Pancreas (tissue), 10 donors: ENCODE measurements around the gene SMAGP. TPM values are rescaled to one million over a fixed set of nuclear protein-coding genes. Genes with fewer than 3 reads are reported as not detected.

Source experiments
- ATAC-seq, 4 donors: fragments of 200-7000 bp; cut with Tn5 transposase; one replicate each; pipeline versions ENCODE4 v1.8.0 to v1.9.1; 2020; ENCODE audit warnings: mild to moderate bottlenecking in 4 of 4, moderate library complexity in 4 of 4
- DNase-seq, 6 donors: peaks; one replicate each; pipeline ENCODE4 v3.0.0-alpha.2; 2020
- FAIRE-seq: peaks from 2 replicates; lab custom pipeline; 2012; peaks lifted over from hg19 to GRCh38; lab: Jason Lieb, UNC
- H3K27ac ChIP-seq, 4 donors: fragments of 200-600 bp; sonication (generic); 1 replicate in 3 of 4; 2 replicates in 1 of 4; pipeline versions ENCODE4 v1.5.0 to v1.8.0; 2020
- H3K27me3 ChIP-seq, 4 donors: fragments of 200-600 bp; one replicate each; pipeline ENCODE4 v1.8.0; 2021
- H3K36me3 ChIP-seq, 3 donors: fragments of 200-600 bp; sonication (generic) in 1 of 3; one replicate each; pipeline versions ENCODE4 v1.5.0 to v1.8.0; 2020 to 2021
- H3K4me1 ChIP-seq, 3 donors: fragments of 200-600 bp; one replicate each; pipeline ENCODE4 v1.8.0; 2021
- H3K4me3 ChIP-seq, 4 donors: fragments of 200-600 bp; sonication (generic) in 2 of 4; one replicate each; pipeline versions ENCODE4 v1.5.0 to v1.8.0; 2020 to 2021
- H3K9me3 ChIP-seq, 4 donors: fragments of 200-600 bp; one replicate each; pipeline ENCODE4 v1.8.0; 2021
- CTCF ChIP-seq, 4 donors: fragments of 200-600 bp; sonication (generic) in 3 of 4; IDR thresholded peaks; one replicate each; pipeline versions ENCODE4 v1.5.0 to v1.8.0; 2021; ENCODE audit warnings: antibody characterized with exemption in 4 of 4
- WGBS, 2 donors: extraction: QIAGEN DNeasy Blood & Tissue Kit; methylation state at CpG; one replicate each; pipeline ENCODE4 v1.1.7; 2013; 5-methylcytosine and 5-hydroxymethylcytosine counted together
- intact Hi-C, 3 donors: fragments of 100-400 bp; cut with DNase I; formaldehyde crosslinking; loops; one replicate each; pipeline versions ENCODE4 v1.11.1 to v1.14.2; 2022
- polyA plus RNA-seq, 2 donors: library from polyadenylated mRNA; stranded (reverse); fragments of 200-250 nt; gene quantifications; one replicate each; pipeline ENCODE4 v1.2.3, GENCODE V29; 2013
- total RNA-seq, 6 donors: library from RNA; stranded (reverse); fragmentation: NEBNext Ultra II Directional in 4 of 6; extraction: Animal tissue kit (Norgen Biotek cat#: 25700) in 4 of 6; gene quantifications; one replicate each; pipeline versions ENCODE4 v1.2.1 to v1.2.4, GENCODE V29; 2021 to 2023
- donor health status: healthy with polysubstance abuse.
- donor health status: DM: no; HTN: no; CAD: no; lungs with moderate emphysema.
- donor health status: DM: no; HTN: no; CAD: no.
- donor health status: control.
- donor health status: control.
- donor health status: Bipolar disorder and iron deficiency.
- donor health status: DM: yes; HTN: yes; CAD: no.
- donor health status: DM: no; HTN: no; CAD: no.
- donor health status: DM: no; HTN: no; CAD: no.
- donor health status: DM: yes; HTN: yes; CAD: no.

SMAGP gene
- total and polyA plus RNA-seq, 8 donors = 3.4 to 9.7 (median 6.4) TPM

DNA sequence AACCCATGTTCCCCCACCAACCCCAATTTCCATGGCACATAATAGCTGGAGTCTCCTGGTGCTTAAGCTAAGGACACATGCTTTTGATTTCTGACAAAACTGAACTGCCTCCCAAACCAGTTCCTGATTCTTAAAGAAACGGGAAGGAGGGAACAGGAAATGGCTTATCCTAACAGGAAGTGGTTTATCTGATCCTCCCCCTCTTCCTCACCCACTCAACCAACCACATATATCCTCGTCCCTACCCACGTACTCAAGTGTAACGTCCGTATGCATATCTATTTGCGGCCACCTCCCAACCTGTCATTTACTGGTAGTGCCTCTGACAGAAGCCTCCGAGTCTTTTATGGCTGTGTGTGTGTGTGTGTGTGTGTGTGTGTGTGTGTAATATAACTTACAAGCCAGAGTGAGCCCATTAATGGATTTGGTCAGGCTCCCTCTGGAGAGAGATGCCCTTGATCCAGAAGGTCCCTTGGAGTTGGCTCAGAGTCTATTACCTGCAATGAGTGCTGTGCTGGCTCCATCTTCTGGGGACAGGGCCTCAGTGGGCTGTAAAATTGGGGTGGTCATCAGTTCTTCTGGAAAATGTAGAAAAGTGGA, 23.9 kb downstream of the SMAGP start:
- no peaks in the 10 kb centered on the region for H3K9me3 ChIP-seq
- H3K4me3 ChIP-seq = no peak overlapping the region
- no peaks in the 10 kb centered on the region for H3K27me3 ChIP-seq
- peak in 3 of 4 donors; percentile 41 to 63 (median 51) for ATAC-seq
- intact Hi-C loops = no loop called here
- H3K27ac ChIP-seq = peak overlapping the region in 1 of 4 donors; percentile 20
- 63 to 68% methylated on average over 7 of the region's 7 CpGs for WGBS, 2 donors
- H3K4me1 ChIP-seq = peaks cover 0 to 6% (median under 1%) of the 10 kb centered on the region in 3 donors
- TF ChIP-seq CTCF (IDR thresholded peaks at IDR 0.05) = no peak
- no peak for FAIRE-seq
- no peak for DNase-seq
- peaks cover 0 to 17% (median under 1%) of the 10 kb centered on the region in 3 donors for H3K36me3 ChIP-seq

GRCh38 chr12:51245476-51246253, 24.6 kb downstream of the SMAGP start:
- WGBS, 2 donors = 87 to 91% methylated on average over 11 of the region's 11 CpGs
- no peak overlapping the region for H3K4me3 ChIP-seq
- intact Hi-C loops = no loop called here
- FAIRE-seq (no peak), DNase-seq (no peak), ATAC-seq (peak in 1 of 4 donors; percentile 19)
- H3K27ac ChIP-seq = no peak overlapping the region
- H3K27me3 ChIP-seq = no peaks in the 10 kb centered on the region
- no peak for TF ChIP-seq CTCF (IDR thresholded peaks at IDR 0.05)
- peaks cover 4 to 8% (median 6%) of the 10 kb centered on the region in 3 donors for H3K4me1 ChIP-seq
- H3K9me3 ChIP-seq = no peaks in the 10 kb centered on the region
- peaks cover 0 to 24% (median 7%) of the 10 kb centered on the region in 3 donors for H3K36me3 ChIP-seq

DNA sequence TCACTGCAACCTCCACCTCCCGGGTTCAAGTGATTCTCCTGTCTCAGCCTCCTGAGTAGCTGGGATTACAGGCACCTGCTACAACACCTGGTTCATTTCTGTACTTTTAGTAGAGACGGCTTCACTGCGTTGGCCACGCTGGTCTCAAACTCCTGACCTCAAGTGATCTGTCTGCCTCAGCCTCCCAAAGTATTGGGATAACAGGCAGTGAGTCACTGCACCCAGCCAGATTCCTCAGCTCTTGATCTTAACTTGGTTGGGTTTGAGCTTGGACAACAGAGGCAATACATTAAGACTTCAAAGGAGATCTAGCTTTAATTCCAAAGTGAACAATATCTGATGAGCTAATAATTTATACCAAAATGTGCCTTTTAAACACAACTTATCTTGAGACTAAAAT, 25.9 kb downstream of the SMAGP start:
- no peaks in the 10 kb centered on the region for H3K9me3 ChIP-seq
- intact Hi-C loops = no loop called here
- peaks cover 6 to 13% (median 9%) of the 10 kb centered on the region in 3 donors for H3K4me1 ChIP-seq
- DNase-seq (no peak), FAIRE-seq (no peak), ATAC-seq (no peak)
- H3K4me3 ChIP-seq = no peak overlapping the region
- no peaks in the 10 kb centered on the region for H3K27me3 ChIP-seq
- no peak for TF ChIP-seq CTCF (IDR thresholded peaks at IDR 0.05)
- no peak overlapping the region for H3K27ac ChIP-seq
- H3K36me3 ChIP-seq = peaks cover 0 to 27% (median 8%) of the 10 kb centered on the region in 3 donors
- 83 to 88% methylated on average over 4 of the region's 4 CpGs for WGBS, 2 donors

DNA sequence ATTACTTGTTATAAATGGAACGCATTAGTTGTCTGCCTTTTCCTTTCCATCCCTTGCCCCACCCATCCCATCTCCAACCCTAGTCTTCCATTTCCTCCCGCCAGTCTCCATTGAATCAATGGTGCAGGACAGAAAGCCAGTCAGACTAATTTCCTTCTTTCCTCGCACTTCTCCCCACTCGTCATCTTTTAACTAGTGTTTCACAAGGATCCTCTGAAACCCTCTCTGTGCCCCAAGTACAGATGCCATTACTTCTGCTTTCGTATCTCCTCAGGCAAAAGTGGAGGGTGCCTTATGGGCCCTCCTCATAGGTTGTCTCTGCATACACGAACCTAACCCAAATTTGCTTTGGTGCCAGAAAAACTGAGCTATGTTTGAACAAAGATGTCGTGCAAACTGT, 27.3 kb downstream of the SMAGP start:
- intact Hi-C loops = no loop called here
- Histone ChIP-seq H3K9me3 (no peaks in the 10 kb centered on the region), H3K4me3 (no peak overlapping the region), H3K27me3 (no peaks in the 10 kb centered on the region), H3K36me3 (peaks cover 0 to 27% (median 8%) of the 10 kb centered on the region in 3 donors), H3K4me1 (peaks cover 6 to 14% (median 9%) of the 10 kb centered on the region in 3 donors), H3K27ac (no peak overlapping the region)
- TF ChIP-seq CTCF (IDR thresholded peaks at IDR 0.05) = no peak
- WGBS, 2 donors = 67 to 68% methylated on average over 7 of the region's 7 CpGs
- DNase-seq (no peak), ATAC-seq (no peak), FAIRE-seq (no peak)
